GM21723 (cell line): ENCODE data around the gene NELFCD.
"Not testable (repeated sequence)": the region's sequence is repeated elsewhere in the genome, so short reads cannot be mapped to it uniquely, and the experiment has no call there.

Experiments used
- ATAC-seq: cut with Tn5 transposase; IDR thresholded peaks from one replicate; pipeline ENCODE4 v1.9.1; 2021; ENCODE audit warnings: mild to moderate bottlenecking, moderate library complexity; ENCODE audit not compliant: unreplicated experiment

Gene NELFCD

DNA sequence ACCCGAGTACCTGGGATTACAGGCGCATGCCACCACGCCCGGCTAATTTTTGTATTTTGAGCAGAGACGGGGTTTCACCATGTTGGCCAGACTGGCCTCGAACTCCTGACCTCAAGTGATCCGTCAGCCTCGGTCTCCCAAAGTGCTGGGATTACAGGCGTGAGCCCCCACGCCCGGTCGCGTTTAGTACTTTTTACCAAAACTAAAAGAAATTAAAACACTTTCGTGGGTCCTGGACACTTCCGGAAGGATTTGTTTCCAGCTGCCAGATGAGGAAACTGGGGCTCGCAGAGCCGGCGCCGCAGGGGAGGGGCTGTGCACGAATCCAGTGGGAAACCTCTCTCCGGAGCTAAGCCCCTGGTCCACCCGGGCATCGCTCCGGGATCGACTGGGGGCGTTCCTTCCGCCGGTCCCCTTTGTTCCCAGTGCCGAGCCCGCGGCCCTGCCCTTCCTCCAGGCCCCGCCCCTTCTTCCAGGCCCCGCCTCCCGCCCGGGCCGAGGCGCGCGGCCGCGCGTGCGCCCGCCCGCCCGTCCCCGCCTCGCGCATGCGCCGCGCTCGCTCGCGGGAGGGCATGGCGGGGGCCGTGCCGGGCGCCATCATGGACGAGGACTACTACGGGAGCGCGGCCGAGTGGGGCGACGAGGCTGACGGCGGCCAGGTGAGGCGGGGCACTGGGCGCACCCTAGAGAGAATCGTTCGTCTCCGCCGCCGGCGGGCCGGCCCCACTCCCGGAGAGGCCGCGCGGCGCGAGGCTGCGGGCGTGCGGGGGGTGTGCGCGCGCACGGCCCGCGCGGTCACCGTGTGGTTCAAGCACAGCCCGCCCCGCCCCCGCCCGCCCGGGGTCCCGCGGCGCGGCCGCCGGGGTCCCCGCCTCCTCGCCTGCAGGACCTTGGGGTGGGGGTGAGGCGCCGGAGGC, at the start of gene NELFCD:
Gene NELFCD (plus strand): TSS at position 546 of the 917 bp plus-strand sequence. CDS start 54 bp downstream, at position 600.
- ATAC-seq, result peak; percentile 70

DNA sequence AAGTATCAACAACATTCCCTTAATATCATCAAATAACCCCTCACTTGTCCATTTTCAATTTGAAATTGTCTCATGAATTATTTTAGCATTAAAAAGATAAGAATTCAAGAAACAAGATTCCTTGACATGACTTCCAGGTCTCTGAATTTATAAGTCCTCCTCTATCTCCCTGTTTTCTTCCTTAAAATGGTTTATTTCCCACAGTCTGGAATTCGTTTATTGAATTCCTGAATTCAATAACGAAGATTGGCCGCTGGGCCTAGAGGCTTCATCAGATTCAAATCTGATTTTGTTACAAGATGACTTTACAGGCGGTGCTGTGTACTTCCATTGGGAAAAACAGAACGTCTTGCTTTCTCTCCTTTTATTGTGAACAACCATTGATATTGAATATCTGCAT, 48.9 kb upstream of the NELFCD start:
- ATAC-seq, result no peak

DNA sequence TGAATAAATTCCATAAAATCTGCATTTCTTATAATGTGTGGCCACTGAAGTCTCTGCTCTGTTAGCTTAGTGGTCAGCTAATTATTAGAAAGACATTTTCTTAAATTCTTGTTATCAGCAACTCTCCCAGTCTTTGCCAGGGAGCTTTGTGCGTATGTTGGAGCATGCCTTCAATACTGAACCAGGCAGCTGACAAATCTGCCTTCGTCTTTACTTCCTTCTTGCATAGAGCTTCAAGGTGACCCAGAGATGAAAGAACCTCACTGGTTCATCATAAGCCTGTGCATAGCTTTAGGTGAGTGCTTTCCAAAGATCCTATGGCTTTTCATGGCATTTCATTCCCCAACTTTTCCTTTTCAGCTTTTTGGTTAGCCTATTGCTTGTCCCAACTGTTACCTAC, 43.0 kb upstream of the NELFCD start:
- ATAC-seq, result no peak

DNA sequence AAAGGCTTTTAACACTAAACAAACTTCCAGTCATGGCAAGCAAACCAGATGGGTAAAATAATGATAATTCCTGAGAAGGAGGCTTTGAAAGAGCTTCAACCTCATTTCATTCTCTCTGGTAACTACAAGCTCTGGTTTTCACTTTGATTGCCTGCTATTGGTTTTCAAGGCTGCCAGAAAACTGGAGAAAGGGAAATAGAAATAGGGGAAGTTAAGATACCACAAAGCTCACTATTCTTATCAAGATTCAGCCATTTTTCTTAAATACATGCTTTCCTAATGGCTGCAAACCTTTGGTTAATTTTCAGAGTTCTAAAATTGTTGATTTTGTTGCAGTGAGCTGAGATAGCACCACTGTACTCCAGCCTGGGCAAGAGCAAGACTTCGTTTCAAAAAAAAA, 42.5 kb upstream of the NELFCD start:
- no peak for ATAC-seq

GRCh38 chr20:58941471-58941870, 39.6 kb upstream of the NELFCD start:
- ATAC-seq, result no peak

DNA sequence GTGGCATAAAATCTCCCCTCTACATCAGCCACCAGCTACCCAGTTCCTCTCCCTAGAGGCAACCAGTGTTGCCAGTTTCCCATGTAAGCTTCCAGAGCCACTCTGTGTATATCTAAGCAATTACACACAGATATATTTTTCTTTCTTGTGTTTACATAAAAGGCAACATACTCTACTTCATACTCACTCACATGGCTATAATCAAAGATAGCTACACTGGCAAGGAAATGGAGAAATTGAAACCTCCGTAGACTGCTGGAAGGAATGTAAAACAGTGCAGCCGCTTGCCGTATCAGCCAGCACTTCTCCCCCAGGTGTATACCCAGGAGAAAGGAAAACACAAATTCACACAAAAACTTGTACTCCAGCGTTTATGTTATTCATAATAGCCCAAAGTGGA, 38.5 kb upstream of the NELFCD start:
- ATAC-seq, result no peak

GRCh38 chr20:58944610-58945009, 36.4 kb upstream of the NELFCD start:
- ATAC-seq, result no peak

- no peak for ATAC-seq
Measured at GRCh38 chr20:58945965-58946631, 35.0 kb upstream of the NELFCD start.

DNA sequence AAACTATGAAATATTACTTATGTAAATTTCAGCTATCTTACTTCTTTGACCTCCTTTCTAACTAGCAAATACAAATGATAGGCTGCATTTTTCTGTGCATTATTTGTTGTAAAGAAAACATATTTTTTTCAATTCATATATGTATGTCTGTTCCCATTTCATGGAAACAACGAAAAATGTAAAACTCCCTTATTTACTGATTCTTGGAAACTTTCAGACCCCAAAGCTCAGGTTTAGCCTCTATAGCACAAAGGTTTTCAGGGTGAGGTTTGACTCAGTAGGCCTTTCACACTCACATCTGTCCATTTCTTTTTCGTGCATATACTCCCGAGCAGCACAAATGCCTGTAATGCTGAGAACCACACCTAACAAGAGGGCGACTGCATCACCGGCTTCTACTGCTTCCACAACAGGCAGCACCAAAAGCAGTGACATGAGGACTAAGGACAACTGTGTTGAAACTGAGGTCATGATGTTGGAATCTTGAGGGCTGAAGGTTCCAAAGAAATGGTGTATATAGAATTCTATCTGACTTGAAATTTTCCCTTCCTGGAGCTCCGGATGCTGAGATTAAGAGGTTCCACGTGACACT, 33.2 kb upstream of the NELFCD start:
- not testable (repeated sequence) for ATAC-seq

- no peak for ATAC-seq
Measured at GRCh38 chr20:58950603-58951002, 30.5 kb upstream of the NELFCD start.

GRCh38 chr20:58953050-58953449, 28.0 kb upstream of the NELFCD start:
- ATAC-seq, result no peak

DNA sequence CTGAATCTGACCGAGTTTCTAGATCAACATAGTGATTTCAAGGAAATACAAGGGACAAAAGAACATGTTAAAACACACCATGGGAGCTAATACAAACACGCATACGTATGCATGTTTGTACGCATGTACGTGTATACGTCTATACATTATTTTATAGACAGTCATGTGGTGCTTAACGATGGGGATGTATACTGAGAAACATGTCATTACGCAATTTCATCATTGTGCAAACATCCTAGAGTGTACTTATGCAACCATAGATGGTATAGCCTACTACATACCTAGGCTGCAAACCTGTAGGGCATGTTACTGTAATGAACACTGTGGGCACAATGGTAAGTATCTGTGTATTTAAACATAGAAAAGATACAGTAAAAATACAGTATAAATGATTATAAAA, 25.0 kb upstream of the NELFCD start:
- no peak for ATAC-seq

DNA sequence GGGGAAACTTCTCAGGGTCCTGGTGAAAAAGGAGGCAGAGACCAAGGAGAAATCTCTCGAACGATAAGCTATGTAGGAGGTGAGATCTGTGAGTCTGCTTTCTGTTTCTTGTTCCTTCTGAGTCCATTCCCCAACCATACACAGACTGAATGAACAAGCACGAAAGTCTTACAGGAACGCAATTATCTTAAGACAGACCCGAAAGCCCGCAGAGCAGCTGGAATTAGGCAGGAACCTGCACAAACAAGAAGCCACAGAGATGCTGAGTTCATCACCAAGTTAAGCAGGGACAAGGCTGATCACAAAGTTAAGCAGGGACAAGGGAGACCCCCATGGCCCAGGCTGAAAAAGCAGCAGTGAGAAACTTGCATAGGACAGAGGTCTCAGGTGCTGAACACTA, 21.4 kb upstream of the NELFCD start:
- no peak for ATAC-seq

GRCh38 chr20:58963060-58963584, 17.9 kb upstream of the NELFCD start:
- ATAC-seq, result no peak

DNA sequence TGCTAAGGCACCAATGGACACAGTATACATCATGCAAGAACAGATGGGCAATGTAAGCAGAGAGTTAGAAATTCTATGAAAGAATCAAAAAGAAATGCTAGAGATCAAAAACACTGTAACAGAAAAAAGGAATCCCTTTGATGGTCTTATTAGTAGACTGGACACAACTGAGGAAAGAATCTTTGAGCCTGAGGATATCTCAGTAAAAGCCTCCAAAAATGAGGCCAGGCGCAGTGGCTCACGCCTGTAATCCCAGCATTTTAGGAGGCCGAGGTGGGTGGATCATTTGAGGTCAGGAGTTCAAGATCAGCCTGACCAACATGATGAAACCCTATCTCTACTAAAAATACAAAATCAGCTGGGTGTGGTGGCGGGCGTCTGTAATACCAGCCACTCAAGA, 17.1 kb upstream of the NELFCD start:
- not testable (repeated sequence) for ATAC-seq

DNA sequence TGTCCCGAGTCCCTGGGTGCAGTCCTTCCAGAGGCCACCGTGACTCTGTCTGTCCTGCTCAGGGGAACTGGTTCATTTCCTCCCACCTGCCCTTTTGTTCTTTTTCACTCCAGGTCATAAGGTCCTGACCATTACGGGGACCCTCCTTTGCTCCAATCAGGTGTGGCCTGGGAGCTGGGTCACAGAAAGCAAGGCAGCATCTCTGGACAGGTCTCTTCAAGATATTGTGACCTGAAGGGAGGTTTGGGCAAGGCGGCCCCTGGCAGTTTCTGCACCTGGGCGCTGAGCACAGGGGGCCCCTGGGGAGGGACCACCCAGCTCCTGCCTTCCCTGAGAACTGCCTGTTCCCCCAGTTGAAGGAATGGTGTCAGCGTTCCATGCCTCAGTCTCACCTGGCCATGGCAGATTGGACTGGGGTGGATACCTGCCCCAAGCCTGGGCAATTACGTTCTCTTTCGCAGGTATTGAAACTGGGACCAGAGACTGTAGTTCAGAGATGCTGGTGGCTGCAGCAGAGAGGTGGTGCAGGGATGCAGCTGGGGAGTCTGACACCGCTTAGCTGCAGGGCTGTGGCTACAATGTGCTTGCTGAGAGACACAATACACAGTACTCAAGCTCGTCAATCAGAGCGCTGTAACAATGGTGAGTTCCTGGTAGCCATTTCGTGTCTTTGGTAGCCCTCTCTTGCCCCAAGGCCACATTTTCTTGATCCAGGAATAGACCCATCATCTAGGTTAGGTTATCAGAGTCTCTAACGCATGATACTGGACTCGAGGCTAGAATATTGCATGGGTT, 15.6 kb upstream of the NELFCD start:
- ATAC-seq, result no peak

- no peak for ATAC-seq
Measured at GRCh38 chr20:58967652-58968429, 13.2 kb upstream of the NELFCD start.

DNA sequence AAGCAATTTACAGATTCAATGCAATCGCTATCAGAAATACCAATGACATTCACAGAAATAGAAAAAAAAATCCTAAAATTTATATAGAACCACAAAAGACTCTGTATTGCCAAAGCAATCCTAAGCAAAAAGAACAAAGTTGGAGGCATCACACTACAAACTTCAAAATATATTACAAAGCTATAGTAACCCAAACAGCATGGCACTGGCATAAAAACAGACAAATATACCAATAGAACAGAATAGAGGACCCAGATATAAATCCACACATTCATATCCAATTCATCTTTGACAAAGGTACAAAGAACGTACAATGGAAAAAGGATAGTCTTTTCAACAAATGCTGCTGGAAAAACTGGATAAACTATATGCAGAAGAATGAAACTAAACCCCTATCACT, 11.6 kb upstream of the NELFCD start:
- no peak for ATAC-seq

GRCh38 chr20:58970146-58970545, 10.9 kb upstream of the NELFCD start:
- peak; percentile 57 for ATAC-seq

DNA sequence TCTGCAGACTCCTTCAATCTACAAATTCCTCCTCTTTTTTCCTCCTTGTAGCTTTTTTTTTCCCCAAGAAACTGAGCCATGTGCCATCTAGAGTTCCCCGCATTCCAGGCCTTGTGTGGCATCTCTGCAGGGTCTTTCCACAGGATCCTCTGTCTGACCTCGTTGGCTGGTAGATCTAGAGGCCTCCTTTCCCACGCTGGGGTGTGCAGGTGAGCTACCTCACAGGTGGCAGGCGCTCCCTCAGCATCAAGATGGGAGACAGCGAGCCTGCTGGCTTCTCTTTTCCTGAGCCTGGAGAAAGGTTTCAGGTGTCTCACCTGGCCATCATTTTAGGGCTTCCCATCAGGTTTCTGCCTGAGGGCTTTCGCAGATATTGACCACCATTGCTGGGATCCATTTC, 9.6 kb upstream of the NELFCD start:
- ATAC-seq, result no peak
